Trophoblast cell (in vitro differentiated cells and primary cell): ENCODE results near the gene VPS4B.
A peak's percentile ranks its signal among the peaks of the same experiment; 100 is the strongest.

Experiments
- DNase-seq, 2 donors: peaks; one replicate each; pipeline ENCODE4 v3.0.0-alpha.2; 2016
- H2AFZ ChIP-seq: 2 replicates; pipeline ENCODE4 v1.6.1; 2013; ENCODE audit warnings: low read length, moderate library complexity, mild to moderate bottlenecking; ENCODE audit not compliant: insufficient read depth, poor library complexity
- H2AK5ac ChIP-seq: 2 replicates; pipeline ENCODE4 v1.6.1; 2013; ENCODE audit warnings: mild to moderate bottlenecking, low read length
- H2BK120ac ChIP-seq: 2 replicates; pipeline ENCODE4 v1.6.1; 2013; ENCODE audit warnings: low read length, mild to moderate bottlenecking, moderate library complexity; ENCODE audit not compliant: insufficient read depth, poor library complexity
- H2BK12ac ChIP-seq: 2 replicates; pipeline ENCODE4 v1.6.1; 2013; ENCODE audit warnings: mild to moderate bottlenecking, low read length, moderate library complexity
- H2BK5ac ChIP-seq: 2 replicates; pipeline ENCODE4 v1.6.1; 2013; ENCODE audit warnings: low read length, low read depth, moderate library complexity, mild to moderate bottlenecking; ENCODE audit not compliant: poor library complexity
- H3K14ac ChIP-seq: 2 replicates; pipeline ENCODE4 v1.6.1; 2013; ENCODE audit warnings: mild to moderate bottlenecking, low read length
- H3K18ac ChIP-seq: 2 replicates; pipeline ENCODE4 v1.6.1; 2013; ENCODE audit warnings: mild to moderate bottlenecking, low read length
- H3K23ac ChIP-seq: 2 replicates; pipeline ENCODE4 v1.6.1; 2013; ENCODE audit warnings: low read length
- H3K27ac ChIP-seq: 2 replicates; pipeline ENCODE4 v1.5.1; 2013; ENCODE audit warnings: low read depth, mild to moderate bottlenecking, inconsistent platforms, low read length, moderate library complexity
- H3K27me3 ChIP-seq: 2 replicates; pipeline ENCODE4 v1.6.1; 2013; ENCODE audit warnings: inconsistent platforms, mild to moderate bottlenecking, low read length, moderate library complexity; ENCODE audit not compliant: insufficient read depth
- H3K36me3 ChIP-seq, 2 experiments: 1 replicate in 1 of 2; 2 replicates in 1 of 2; pipeline ENCODE4 v1.6.1; 2013; ENCODE audit warnings: low read length in 2 of 2, mild to moderate bottlenecking in 2 of 2, moderate library complexity in 1 of 2; ENCODE audit not compliant: insufficient read depth in 2 of 2, control insufficient read depth in 1 of 2
- H3K4ac ChIP-seq: 2 replicates; pipeline ENCODE4 v1.6.1; 2013; ENCODE audit warnings: low read depth, mild to moderate bottlenecking, low read length, moderate library complexity
- H3K4me1 ChIP-seq, 2 experiments: 1 replicate in 1 of 2; 2 replicates in 1 of 2; pipeline ENCODE4 v1.6.1; 2013; ENCODE audit warnings: low read length in 2 of 2, mild to moderate bottlenecking in 2 of 2, moderate library complexity in 1 of 2; ENCODE audit not compliant: insufficient read depth in 2 of 2, control insufficient read depth in 1 of 2
- H3K4me2 ChIP-seq: 2 replicates; pipeline ENCODE4 v1.6.1; 2013; ENCODE audit warnings: inconsistent platforms, mild to moderate bottlenecking, low read length, moderate library complexity
- H3K4me3 ChIP-seq: 2 replicates; pipeline ENCODE4 v1.5.1; 2013; ENCODE audit warnings: mild to moderate bottlenecking, low read depth, low read length, inconsistent platforms
- H3K79me1 ChIP-seq: one replicate; pipeline ENCODE4 v1.6.1; 2013; ENCODE audit warnings: low read length
- H3K79me2 ChIP-seq: 2 replicates; pipeline ENCODE4 v1.6.1; 2013; ENCODE audit warnings: low read length, mild to moderate bottlenecking; ENCODE audit not compliant: control insufficient read depth, insufficient read depth, poor library complexity
- H3K9ac ChIP-seq: 2 replicates; pipeline ENCODE4 v1.6.1; 2013; ENCODE audit warnings: mild to moderate bottlenecking, low read length
- H3K9me3 ChIP-seq: 2 replicates; pipeline ENCODE4 v1.6.1; 2013; ENCODE audit warnings: low read depth, mild to moderate bottlenecking, control low read depth, inconsistent platforms, low read length; ENCODE audit not compliant: insufficient read depth
- H4K12ac ChIP-seq: 2 replicates; pipeline ENCODE4 v1.6.1; 2013; ENCODE audit warnings: low read depth, mild to moderate bottlenecking, low read length, moderate library complexity
- H4K8ac ChIP-seq: 2 replicates; pipeline ENCODE4 v1.6.1; 2013; ENCODE audit warnings: low read depth, mild to moderate bottlenecking, low read length, moderate library complexity
- H4K91ac ChIP-seq: one replicate; pipeline ENCODE4 v1.6.1; 2013; ENCODE audit warnings: low read depth, mild to moderate bottlenecking, low read length, moderate library complexity
- WGBS: extraction: QIAGEN DNeasy Blood & Tissue Kit; methylation state at CpG from one replicate; pipeline ENCODE4 v1.1.7; 2013; ENCODE audit warnings: missing lambda C conversion rate; ENCODE audit not compliant: insufficient read length, insufficient coverage; ENCODE audit errors: extremely low coverage; 5-methylcytosine and 5-hydroxymethylcytosine counted together

VPS4B gene

DNA sequence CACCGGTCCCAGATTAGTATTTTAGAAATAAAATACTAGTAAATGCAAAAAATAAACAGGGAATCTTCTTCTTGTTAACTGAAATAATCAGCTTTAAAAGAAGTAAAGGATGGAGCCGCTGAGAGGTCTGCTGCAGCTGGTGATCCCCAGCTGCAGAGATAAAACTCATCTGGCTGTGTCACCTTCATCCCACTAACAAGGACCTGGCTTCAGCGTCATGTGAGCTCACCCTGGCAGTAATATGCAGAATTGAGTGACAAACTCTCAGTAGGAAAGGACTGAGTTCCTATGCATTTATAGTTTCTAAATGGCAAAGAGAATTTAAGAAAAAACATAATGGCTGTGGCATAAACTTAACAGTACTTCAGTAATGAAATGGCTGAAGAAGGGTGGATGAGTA, 27.3 kb downstream of the VPS4B start:
- Histone ChIP-seq H4K91ac (no peak overlapping the region), H3K79me2 (no peaks in the 10 kb centered on the region), H2AFZ (no peak overlapping the region), H3K4me3 (no peak overlapping the region), H2BK5ac (no peak overlapping the region), H3K4ac (no peak overlapping the region), H3K27me3 (no peaks in the 10 kb centered on the region), H3K4me1 (no peaks in the 10 kb centered on the region), H3K4me2 (no peak overlapping the region), H3K79me1 (no peaks in the 10 kb centered on the region), H3K9ac (no peak overlapping the region), H3K36me3 (peaks cover 34 to 36% of the 10 kb centered on the region in 2 experiments), H4K12ac (no peak overlapping the region), H2BK120ac (no peak overlapping the region), H3K18ac (no peak overlapping the region), H3K14ac (no peak overlapping the region), H3K9me3 (no peaks in the 10 kb centered on the region), H2AK5ac (no peak overlapping the region), H3K23ac (no peak overlapping the region), H3K27ac (no peak overlapping the region), H2BK12ac (no peak overlapping the region), H4K8ac (no peak overlapping the region)
- WGBS: no CpG with 5 or more reads among the region's 3 CpGs
- DNase-seq: no peak

DNA sequence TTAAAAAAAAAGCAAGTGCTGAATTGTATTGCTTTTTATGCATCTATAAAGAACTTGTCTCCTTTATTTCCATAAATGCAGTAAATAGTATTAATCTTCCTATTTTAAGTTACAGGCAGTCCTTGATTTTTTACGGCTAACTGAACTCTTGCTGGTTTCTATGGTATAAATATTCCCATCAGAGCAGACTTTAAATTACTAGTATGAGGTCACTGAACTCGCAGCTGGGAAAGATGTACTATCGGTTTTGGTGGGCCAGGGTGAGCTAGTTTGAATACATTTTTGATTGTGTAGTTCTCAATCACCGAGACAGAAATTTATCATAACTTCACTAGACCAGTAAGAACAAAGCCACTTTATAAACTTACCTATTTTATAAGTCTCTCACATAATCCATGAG, 34.4 kb downstream of the VPS4B start:
- no peak overlapping the region for H2BK5ac ChIP-seq
- H2BK120ac ChIP-seq: no peak overlapping the region
- no CpG with 5 or more reads among the region's 4 CpGs for WGBS
- H3K4me1 ChIP-seq: no peaks in the 10 kb centered on the region
- H4K91ac ChIP-seq: no peak overlapping the region
- no peaks in the 10 kb centered on the region for H3K79me1 ChIP-seq
- no peaks in the 10 kb centered on the region for H3K79me2 ChIP-seq
- no peak overlapping the region for H3K4ac ChIP-seq
- no peak overlapping the region for H3K23ac ChIP-seq
- H4K12ac ChIP-seq: no peak overlapping the region
- no peak overlapping the region for H3K14ac ChIP-seq
- H2BK12ac ChIP-seq: no peak overlapping the region
- no peak overlapping the region for H3K27ac ChIP-seq
- no peak overlapping the region for H2AK5ac ChIP-seq
- no peak overlapping the region for H4K8ac ChIP-seq
- no peak overlapping the region for H3K9ac ChIP-seq
- DNase-seq: no peak
- no peak overlapping the region for H3K18ac ChIP-seq
- H3K4me3 ChIP-seq: no peak overlapping the region
- H3K9me3 ChIP-seq: no peaks in the 10 kb centered on the region
- no peak overlapping the region for H3K4me2 ChIP-seq
- H3K36me3 ChIP-seq: peaks cover 15 to 17% of the 10 kb centered on the region in 2 experiments
- no peak overlapping the region for H2AFZ ChIP-seq
- H3K27me3 ChIP-seq: no peaks in the 10 kb centered on the region

DNA sequence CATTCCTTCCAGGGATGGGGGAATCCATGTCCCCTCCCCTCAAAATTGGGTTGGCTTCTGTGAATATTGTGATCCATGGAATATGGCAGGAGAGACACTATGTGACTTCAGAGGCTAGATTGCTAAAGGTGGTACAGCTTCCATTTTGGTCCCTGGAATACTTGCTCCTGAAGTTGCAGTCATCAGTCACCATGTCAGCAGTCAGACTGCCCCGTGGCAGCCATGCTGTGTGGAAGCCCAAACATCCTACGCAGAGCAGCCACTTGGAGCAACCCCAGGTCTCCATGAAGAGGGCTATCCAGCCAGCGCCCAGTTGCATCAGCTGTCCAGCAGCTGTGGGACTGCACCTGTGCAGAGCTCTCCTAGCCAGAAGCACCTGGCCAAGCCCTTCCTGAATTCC, 39.4 kb downstream of the VPS4B start:
- Histone ChIP-seq H3K9me3 (no peaks in the 10 kb centered on the region), H3K79me2 (no peaks in the 10 kb centered on the region), H3K27me3 (no peaks in the 10 kb centered on the region), H3K4me2 (no peak overlapping the region), H3K4me1 (no peaks in the 10 kb centered on the region), H3K36me3 (peaks cover 0 to 7% of the 10 kb centered on the region in 2 experiments), H3K4me3 (no peak overlapping the region), H2BK120ac (no peak overlapping the region), H3K79me1 (no peaks in the 10 kb centered on the region), H3K4ac (no peak overlapping the region), H3K27ac (no peak overlapping the region), H2AK5ac (no peak overlapping the region), H4K91ac (no peak overlapping the region), H3K14ac (no peak overlapping the region), H4K8ac (no peak overlapping the region), H4K12ac (no peak overlapping the region), H2AFZ (no peak overlapping the region), H2BK5ac (no peak overlapping the region), H3K23ac (no peak overlapping the region), H2BK12ac (no peak overlapping the region), H3K18ac (no peak overlapping the region), H3K9ac (no peak overlapping the region)
- peak; percentile 2 to 23 for DNase-seq
- WGBS: no CpG with 5 or more reads among the region's 3 CpGs

DNA sequence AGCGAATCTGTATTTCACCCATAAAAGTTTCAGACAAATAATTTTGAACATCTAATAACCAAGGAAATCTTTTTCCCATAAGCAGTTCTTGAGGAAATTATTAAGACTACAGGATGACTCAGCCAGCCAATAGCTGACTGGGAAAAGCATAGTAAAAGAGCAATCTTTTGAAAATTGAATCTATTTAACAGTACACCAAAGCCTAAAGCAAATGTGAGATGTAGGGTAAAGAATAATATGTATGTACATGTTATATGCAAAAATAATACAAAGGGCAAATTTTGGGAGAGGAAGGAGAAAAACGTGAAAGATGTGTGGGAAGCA, 42.7 kb downstream of the VPS4B start:
- no CpG with 5 or more reads among the region's 2 CpGs for WGBS
- Histone ChIP-seq H2BK120ac (no peak overlapping the region), H3K14ac (no peak overlapping the region), H4K91ac (no peak overlapping the region), H3K4me1 (no peaks in the 10 kb centered on the region), H3K27me3 (no peaks in the 10 kb centered on the region), H3K79me1 (no peaks in the 10 kb centered on the region), H3K4me2 (no peak overlapping the region), H3K23ac (no peak overlapping the region), H3K9me3 (peaks cover 4% of the 10 kb centered on the region), H3K18ac (no peak overlapping the region), H4K8ac (no peak overlapping the region), H3K4ac (no peak overlapping the region), H2BK5ac (no peak overlapping the region), H3K36me3 (peaks cover 0 to 7% of the 10 kb centered on the region in 2 experiments), H2BK12ac (no peak overlapping the region), H3K79me2 (no peaks in the 10 kb centered on the region), H2AK5ac (no peak overlapping the region), H3K27ac (no peak overlapping the region), H3K9ac (no peak overlapping the region), H4K12ac (no peak overlapping the region), H2AFZ (no peak overlapping the region), H3K4me3 (no peak overlapping the region)
- no peak for DNase-seq
